ENCODE data around the gene C1QTNF6. TPM values are rescaled to one million over a fixed set of nuclear protein-coding genes. Genes with fewer than 3 reads are reported as not detected.

The C1QTNF6 gene
- total and polyA plus RNA-seq, 2 of the 4 experiments (the other 2 are of a cell fraction): 1.1 to 10.9 TPM

GRCh38 chr22:37156686-37157435 is 31.2 kb downstream of the C1QTNF6 start:
- H2BK15ac ChIP-seq (ENCODE audit: low read depth, low read length): no peak overlapping the region
- H3K27me3 ChIP-seq (ENCODE audit: control insufficient read depth, insufficient read depth, low read length): peaks cover 23% of the 10 kb centered on the region
- H3K9ac ChIP-seq (ENCODE audit: low read depth, low read length): no peak overlapping the region
- peaks cover 11% of the 10 kb centered on the region; the same call in 1 of the 2 replicates for H3K9me3 ChIP-seq (ENCODE audit: control insufficient read depth, insufficient read depth, low read length)
- ATAC-seq (ENCODE audit: low read depth): no peak
- ChIA-PET CTCF (interaction anchor here (0.9 kb wide), 1 partner anchor 43 kb away, joined by 3 read pairs; no protein-coding TSS in a partner anchor), POLR2A (ENCODE audit: unreplicated experiment) (no interaction called here)
- H3K9me1 ChIP-seq (ENCODE audit: insufficient read depth, low read length): peaks cover 2% of the 10 kb centered on the region; the same call in 1 of the 2 replicates
- no peak overlapping the region for H2AK5ac ChIP-seq (ENCODE audit: low read depth, low read length)
- no peak overlapping the region for H2BK120ac ChIP-seq (ENCODE audit: low read depth, low read length)
- intact Hi-C loops (cut with micrococcal nuclease) (no loop called here), in situ Hi-C loops (cut with MboI; ENCODE audit: low sequenced_read_pairs) (no loop called here), dilution Hi-C loops (cut with HindIII; ENCODE audit: low sequenced_read_pairs, unreplicated experiment) (no loop called here)
- no peak overlapping the region for H3K56ac ChIP-seq (ENCODE audit: extremely low read depth, insufficient read depth, low read length)
- H2BK20ac ChIP-seq (ENCODE audit: low read depth, low read length): no peak overlapping the region
- no peak overlapping the region for H3K23ac ChIP-seq (ENCODE audit: low read depth, low read length)
- H3K18ac ChIP-seq (ENCODE audit: low read depth, low read length): no peak overlapping the region
- no peak overlapping the region for H4K8ac ChIP-seq (ENCODE audit: low read depth in 2 of 2, low read length in 2 of 2)
- no peak overlapping the region for H4K91ac ChIP-seq (ENCODE audit: insufficient read depth, low read depth, low read length)
- no peak overlapping the region for H4K5ac ChIP-seq (ENCODE audit: low read depth, low read length)
- 62% methylated on average over 2 of the region's 13 CpGs; no CpG with 5 or more reads in 1 of the 2 experiments for WGBS, 2 experiments (ENCODE audit: extremely low coverage in 2 of 2, insufficient read length in 1 of 2)
- H3K4me1 ChIP-seq (ENCODE audit: control insufficient read depth, insufficient read depth, low read length): no peaks in the 10 kb centered on the region
- H2AK9ac ChIP-seq (replicated peaks; ENCODE audit: low read depth, low read length, poor library complexity): peak overlapping the region; percentile 42
- H3K27ac ChIP-seq (ENCODE audit: insufficient read depth, low read length): no peak overlapping the region
- no peak overlapping the region for H2AFZ ChIP-seq (replicated peaks; ENCODE audit: low read length, poor library complexity)
- no peak for DNase-seq
- TF ChIP-seq CTCF (conservative IDR thresholded peaks at IDR 0.05; ENCODE audit: low read depth, low read length) (no peak), RCOR1 (IDR thresholded peaks at IDR 0.05; ENCODE audit: insufficient replicate concordance, low read length) (no peak), NFE2L2 (IDR thresholded peaks at IDR 0.05; ENCODE audit: low read depth, low read length) (no peak), BHLHE40 (IDR thresholded peaks at IDR 0.05; ENCODE audit: low read depth, low read length) (no peak), RFX5 (IDR thresholded peaks at IDR 0.05; ENCODE audit: low read depth, low read length) (no peak), MAZ (IDR thresholded peaks at IDR 0.05; ENCODE audit: borderline replicate concordance, low read depth, low read length) (no peak), USF2 (IDR thresholded peaks at IDR 0.05; ENCODE audit: low read depth, low read length) (no peak), MXI1 (IDR thresholded peaks at IDR 0.05; ENCODE audit: borderline replicate concordance, low read depth, low read length) (no peak), CHD1 (IDR thresholded peaks at IDR 0.05; ENCODE audit: low read depth, low read length) (no peak), FOS (IDR thresholded peaks at IDR 0.05; ENCODE audit: low read depth, low read length) (no peak), CEBPB (IDR thresholded peaks at IDR 0.05; ENCODE audit: low read depth, low read length) (no peak)
- no peaks in the 10 kb centered on the region for H3K36me3 ChIP-seq (ENCODE audit: control insufficient read depth, insufficient read depth, low read length)
- no peak overlapping the region for H3K4ac ChIP-seq (ENCODE audit: low read depth, low read length)
- H4K20me1 ChIP-seq (ENCODE audit: insufficient read depth, low read length): no peaks in the 10 kb centered on the region
- no TSS peak for BruUV-seq (replicated peaks)
- H3K14ac ChIP-seq (replicated peaks; ENCODE audit: low read depth, low read length): no peak overlapping the region
- no peaks in the 10 kb centered on the region for H3K79me1 ChIP-seq (ENCODE audit: low read depth in 1 of 2, low read length in 2 of 2)
- H3K4me3 ChIP-seq (ENCODE audit: insufficient read depth, low read depth, low read length): no peak overlapping the region
- H2BK5ac ChIP-seq (ENCODE audit: low read depth, low read length, poor library complexity, severe bottlenecking): no peak overlapping the region
- no peak overlapping the region for H3K4me2 ChIP-seq (ENCODE audit: low read depth, low read length)
